ENCODE measurements around the gene COL10A1. TPM values are rescaled to one million over a fixed set of nuclear protein-coding genes. Genes with fewer than 3 reads are reported as not detected.
A peak's percentile ranks its signal among the peaks of the same experiment; 100 is the strongest.

COL10A1 gene
- total RNA-seq, 1 experiment from 2014 or later, result not detected

GRCh38 chr6:116104636-116105035 lies 21.3 kb downstream of the COL10A1 start:
- Histone ChIP-seq H3K36me3 (ENCODE audit: insufficient read depth, low read length, poor library complexity, severe bottlenecking) (no peaks in the 10 kb centered on the region), H3K27me3 (replicated peaks; ENCODE audit: insufficient read depth, low read depth, low read length, poor library complexity) (no peaks in the 10 kb centered on the region), H3K4me3 (ENCODE audit: low read depth, low read length, poor library complexity, severe bottlenecking) (no peak overlapping the region), H3K4me1 (ENCODE audit: insufficient read depth, low read length, poor library complexity, severe bottlenecking) (peaks cover 17% of the 10 kb centered on the region), H3K27ac (ENCODE audit: low read depth, low read length, poor library complexity, severe bottlenecking) (no peak overlapping the region), H3K9me3 (ENCODE audit: low read depth, low read length, poor library complexity, severe bottlenecking) (no peaks in the 10 kb centered on the region)
- TF ChIP-seq, protein P1, sequence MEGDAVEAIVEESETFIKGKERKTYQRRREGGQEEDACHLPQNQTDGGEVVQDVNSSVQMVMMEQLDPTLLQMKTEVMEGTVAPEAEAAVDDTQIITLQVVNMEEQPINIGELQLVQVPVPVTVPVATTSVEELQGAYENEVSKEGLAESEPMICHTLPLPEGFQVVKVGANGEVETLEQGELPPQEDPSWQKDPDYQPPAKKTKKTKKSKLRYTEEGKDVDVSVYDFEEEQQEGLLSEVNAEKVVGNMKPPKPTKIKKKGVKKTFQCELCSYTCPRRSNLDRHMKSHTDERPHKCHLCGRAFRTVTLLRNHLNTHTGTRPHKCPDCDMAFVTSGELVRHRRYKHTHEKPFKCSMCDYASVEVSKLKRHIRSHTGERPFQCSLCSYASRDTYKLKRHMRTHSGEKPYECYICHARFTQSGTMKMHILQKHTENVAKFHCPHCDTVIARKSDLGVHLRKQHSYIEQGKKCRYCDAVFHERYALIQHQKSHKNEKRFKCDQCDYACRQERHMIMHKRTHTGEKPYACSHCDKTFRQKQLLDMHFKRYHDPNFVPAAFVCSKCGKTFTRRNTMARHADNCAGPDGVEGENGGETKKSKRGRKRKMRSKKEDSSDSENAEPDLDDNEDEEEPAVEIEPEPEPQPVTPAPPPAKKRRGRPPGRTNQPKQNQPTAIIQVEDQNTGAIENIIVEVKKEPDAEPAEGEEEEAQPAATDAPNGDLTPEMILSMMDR (conservative IDR thresholded peaks at IDR 0.05; ENCODE audit: low read depth, low read length), result no peak
- no peak for TF ChIP-seq EZH2 (IDR thresholded peaks at IDR 0.05; ENCODE audit: borderline replicate concordance, low read depth, low read length, poor library complexity, severe bottlenecking)
- ChIA-PET CTCF (interaction anchor here (0.6 kb wide), 1 partner anchor 93 kb away, joined by 3 read pairs; no protein-coding TSS in a partner anchor), POLR2A (ENCODE audit: low non-redundant PET) (no interaction called here)
- intact Hi-C loops (cut with micrococcal nuclease; ENCODE audit: unreplicated experiment), result no loop called here
- no peak for DNase-seq (ENCODE audit: low spot score)
- BruUV-seq (replicated peaks), result no TSS peak

DNA sequence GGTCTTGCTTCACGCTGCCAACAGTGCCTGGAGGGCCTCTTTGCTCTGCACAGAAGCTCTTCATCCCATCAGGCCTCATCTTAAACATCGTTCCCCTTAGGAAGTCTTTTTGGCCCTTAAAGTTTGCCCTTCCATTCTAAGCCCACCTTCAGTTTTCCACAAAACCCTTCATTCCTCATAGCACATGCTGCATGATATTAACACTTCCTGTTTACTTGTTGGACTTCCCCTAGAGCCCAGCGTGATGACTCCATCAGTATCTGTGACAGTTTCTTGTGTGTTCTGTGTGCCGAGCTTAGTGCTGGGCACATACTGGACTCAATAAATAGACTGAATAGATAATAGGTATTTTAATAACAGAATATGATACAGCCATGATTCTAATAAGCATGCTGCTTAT lies 23.1 kb downstream of the COL10A1 start:
- CTCF ChIA-PET, result interaction anchor here (0.7 to 2.8 kb wide), 2 partner anchors 9 to 11 kb away, joined by 3 to 11 read pairs; no protein-coding TSS in a partner anchor
- POLR2A ChIA-PET (ENCODE audit: low non-redundant PET), result no interaction called here
- no peak for DNase-seq (ENCODE audit: low spot score)
- BruUV-seq (replicated peaks), result no TSS peak
- peaks cover 23% of the 10 kb centered on the region for H3K4me1 ChIP-seq (ENCODE audit: insufficient read depth, low read length, poor library complexity, severe bottlenecking)
- TF ChIP-seq, protein P1 (conservative IDR thresholded peaks at IDR 0.05; ENCODE audit: low read depth, low read length), result no peak
- no peak for TF ChIP-seq EZH2 (IDR thresholded peaks at IDR 0.05; ENCODE audit: borderline replicate concordance, low read depth, low read length, poor library complexity, severe bottlenecking)
- no peaks in the 10 kb centered on the region for H3K9me3 ChIP-seq (ENCODE audit: low read depth, low read length, poor library complexity, severe bottlenecking)
- H3K4me3 ChIP-seq (ENCODE audit: low read depth, low read length, poor library complexity, severe bottlenecking), result no peak overlapping the region
- no peaks in the 10 kb centered on the region for H3K36me3 ChIP-seq (ENCODE audit: insufficient read depth, low read length, poor library complexity, severe bottlenecking)
- H3K27ac ChIP-seq (ENCODE audit: low read depth, low read length, poor library complexity, severe bottlenecking), result no peak overlapping the region
- intact Hi-C loops (cut with micrococcal nuclease; ENCODE audit: unreplicated experiment), result no loop called here
- H3K27me3 ChIP-seq (replicated peaks; ENCODE audit: insufficient read depth, low read depth, low read length, poor library complexity), result no peaks in the 10 kb centered on the region

GRCh38 chr6:116101790-116102189 lies 24.1 kb downstream of the COL10A1 start:
- H3K36me3 ChIP-seq (ENCODE audit: insufficient read depth, low read length, poor library complexity, severe bottlenecking), result no peaks in the 10 kb centered on the region
- TSS peak; percentile 36 for BruUV-seq (replicated peaks)
- CTCF ChIA-PET, result interaction anchor here (2.8 kb wide), 1 partner anchor 10 kb away, joined by 11 read pairs; no protein-coding TSS in a partner anchor
- DNase-seq (ENCODE audit: low spot score), result no peak
- H3K9me3 ChIP-seq (ENCODE audit: low read depth, low read length, poor library complexity, severe bottlenecking), result peaks cover under 1% of the 10 kb centered on the region
- POLR2A ChIA-PET (ENCODE audit: low non-redundant PET), result no interaction called here
- no peak for TF ChIP-seq EZH2 (IDR thresholded peaks at IDR 0.05; ENCODE audit: borderline replicate concordance, low read depth, low read length, poor library complexity, severe bottlenecking)
- TF ChIP-seq, protein P1 (conservative IDR thresholded peaks at IDR 0.05; ENCODE audit: low read depth, low read length), result no peak
- H3K4me1 ChIP-seq (ENCODE audit: insufficient read depth, low read length, poor library complexity, severe bottlenecking), result peaks cover 23% of the 10 kb centered on the region
- H3K27ac ChIP-seq (ENCODE audit: low read depth, low read length, poor library complexity, severe bottlenecking), result no peak overlapping the region
- intact Hi-C loops (cut with micrococcal nuclease; ENCODE audit: unreplicated experiment), result no loop called here
- H3K27me3 ChIP-seq (replicated peaks; ENCODE audit: insufficient read depth, low read depth, low read length, poor library complexity), result no peaks in the 10 kb centered on the region
- peak overlapping the region; percentile 91 for H3K4me3 ChIP-seq (ENCODE audit: low read depth, low read length, poor library complexity, severe bottlenecking)

All from A673 (cell line).